NCI-H2227 (cell line): ENCODE results near the gene SNAP29.

ENCODE experiments used
- DNase-seq: peaks from one replicate; lab custom pipeline; 2025; ENCODE audit not compliant: unreplicated experiment; lab: John Stamatoyannopoulos, UW

The SNAP29 gene

GRCh38 chr22:20865875-20866445, 7.2 kb downstream of the SNAP29 start:
- DNase-seq = no peak

DNA sequence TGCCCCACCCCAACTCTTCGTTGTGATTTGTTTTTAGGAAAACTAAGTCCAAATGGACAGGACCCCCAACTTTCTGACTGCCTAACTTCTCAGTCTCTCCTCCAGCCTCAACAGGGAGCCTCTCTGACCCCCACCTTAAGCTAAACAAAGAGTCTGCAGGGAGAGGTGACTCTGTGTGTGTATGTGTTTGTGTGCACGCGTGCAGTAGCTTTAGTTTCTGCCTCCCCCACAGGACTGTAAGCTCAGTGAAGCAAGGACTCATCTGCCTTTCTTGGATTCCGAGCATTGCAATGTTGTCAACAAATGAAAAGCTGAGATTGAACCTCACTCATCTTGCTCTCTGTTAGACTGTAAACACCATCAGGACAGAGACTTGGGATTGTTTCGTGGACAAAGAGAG, 7.9 kb downstream of the SNAP29 start:
- no peak for DNase-seq

GRCh38 chr22:20867179-20868024, 8.6 kb downstream of the SNAP29 start:
- DNase-seq = no peak

DNA sequence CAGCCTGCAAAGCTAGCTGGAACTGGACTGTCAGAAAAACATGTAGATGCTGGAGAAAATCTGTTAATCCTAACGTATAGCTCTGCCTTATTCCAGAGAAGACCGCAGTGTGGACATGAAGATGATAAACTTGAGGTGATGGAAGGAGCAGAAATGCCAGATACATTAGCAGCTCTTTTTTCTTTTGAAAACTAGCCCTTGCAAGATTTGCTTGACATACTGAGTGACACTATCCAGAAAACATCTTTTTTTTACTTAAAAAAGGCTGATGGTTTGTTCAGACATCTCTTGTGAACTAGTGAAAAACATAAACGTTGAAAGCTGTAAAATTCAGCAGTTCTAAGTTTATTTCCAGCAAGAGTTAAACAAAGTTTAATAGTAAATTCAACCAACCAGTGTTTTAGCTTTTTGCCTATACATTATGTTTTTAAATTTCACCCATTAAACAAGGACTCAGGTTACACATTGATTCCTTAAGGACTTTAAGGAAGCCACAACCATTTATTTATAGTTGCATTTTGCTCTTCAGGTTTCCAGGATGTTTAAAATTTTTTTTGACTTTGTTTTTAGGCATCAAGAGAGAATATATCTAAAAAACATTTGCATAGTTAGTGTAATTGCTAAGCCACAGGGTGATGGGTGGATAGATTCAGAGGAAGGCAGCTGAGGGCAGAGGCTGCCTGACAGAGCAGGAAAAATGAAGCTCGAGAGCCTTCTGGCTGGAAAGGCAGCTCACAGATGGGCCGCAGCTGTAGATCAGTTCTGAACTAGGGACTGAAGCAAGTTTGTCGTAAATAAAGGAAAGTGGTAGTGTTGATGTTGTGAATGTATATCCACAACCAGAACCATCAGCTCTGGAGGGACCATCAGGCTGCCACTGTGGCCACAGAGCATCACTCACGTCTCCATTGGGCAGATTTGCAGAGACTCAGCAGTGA, 9.5 kb downstream of the SNAP29 start:
- DNase-seq = no peak

GRCh38 chr22:20869234-20869633, 10.4 kb downstream of the SNAP29 start:
- DNase-seq = no peak

GRCh38 chr22:20873214-20873613, 14.4 kb downstream of the SNAP29 start:
- no peak for DNase-seq

- no peak for DNase-seq
Observed at GRCh38 chr22:20875296-20875695, 16.5 kb downstream of the SNAP29 start.

DNA sequence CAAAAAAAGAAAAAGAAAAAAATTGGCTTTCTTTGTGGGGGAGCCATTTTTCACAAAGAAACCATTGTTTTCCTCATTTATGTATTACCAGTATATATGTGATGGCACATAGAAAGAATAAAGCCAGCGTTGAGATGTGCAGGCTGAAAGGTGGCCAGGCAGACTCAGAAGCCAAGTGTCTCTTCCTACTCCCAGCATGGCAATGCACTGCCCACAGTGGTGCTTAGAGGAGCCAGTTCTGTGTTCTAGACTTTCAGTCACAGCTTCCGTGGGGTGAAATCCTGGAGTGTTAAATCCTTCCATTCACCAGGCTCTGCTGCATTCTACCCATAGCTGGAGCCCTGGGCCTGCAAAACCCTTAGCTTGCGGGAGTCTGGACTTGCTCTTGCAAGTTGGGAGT, 18.9 kb downstream of the SNAP29 start:
- no peak for DNase-seq

GRCh38 chr22:20881231-20881630, 22.4 kb downstream of the SNAP29 start:
- DNase-seq = no peak

DNA sequence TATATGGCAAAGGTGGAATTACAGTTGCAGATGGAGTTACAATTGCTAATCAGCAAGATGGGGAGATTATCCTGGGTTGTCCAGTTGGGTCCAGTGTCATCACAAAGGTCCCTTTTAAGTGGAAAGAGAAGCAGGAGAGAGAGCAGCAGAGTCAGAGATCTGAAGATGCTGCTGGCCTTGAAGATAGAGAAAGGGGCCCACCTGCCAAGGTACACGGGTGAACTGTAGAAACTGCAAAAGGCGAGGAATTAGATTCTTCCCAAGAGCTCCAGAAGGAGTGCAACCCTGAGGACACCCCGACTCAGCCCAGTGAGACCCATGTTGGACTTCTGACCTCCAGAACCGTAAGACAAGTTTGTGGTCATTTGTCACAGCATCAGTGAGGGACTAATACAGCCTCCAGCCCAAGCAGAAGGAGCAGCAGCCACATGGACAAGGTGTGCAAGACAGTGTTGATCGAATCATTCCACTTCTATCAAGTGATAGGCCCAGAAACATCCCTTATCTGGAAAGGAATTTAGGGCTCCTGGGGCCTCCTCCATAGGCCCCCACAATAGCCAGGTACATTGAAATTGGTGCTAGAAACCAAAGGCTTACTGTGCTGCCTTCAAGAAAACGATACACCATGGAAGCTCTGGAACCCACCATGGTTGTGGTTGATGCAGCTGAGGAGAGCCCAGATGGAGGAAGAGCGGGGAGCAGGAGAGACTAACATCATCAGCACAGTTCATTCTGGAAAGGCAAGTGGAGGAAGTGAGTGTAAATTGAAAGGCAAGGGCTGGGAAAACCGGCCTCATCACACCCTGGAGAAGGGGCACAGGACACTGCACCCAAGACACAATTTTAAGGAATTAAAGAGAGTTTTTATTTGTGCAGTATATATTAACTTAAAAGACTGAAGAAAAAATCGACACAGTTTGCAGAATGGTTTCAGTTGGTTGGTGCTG, 23.3 kb downstream of the SNAP29 start:
- DNase-seq = no peak

DNA sequence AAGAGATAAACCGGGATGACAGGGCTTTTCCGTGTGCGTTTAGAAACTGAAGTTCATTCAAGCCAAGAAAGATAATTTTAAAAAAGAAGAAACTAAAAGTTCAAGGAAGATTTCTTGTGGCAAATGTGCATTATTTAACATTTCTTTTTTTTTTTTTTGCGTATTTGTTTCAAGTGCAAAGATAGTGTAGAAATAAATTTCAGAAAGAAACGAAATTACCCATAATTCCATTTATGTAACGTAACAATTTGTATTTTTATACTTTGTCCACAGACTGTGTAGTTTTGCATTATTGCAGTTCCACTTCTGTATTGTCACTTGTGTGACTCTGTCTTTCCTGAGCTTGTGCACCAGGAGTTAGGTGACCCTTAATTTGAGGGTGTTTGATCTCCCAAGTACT, 24.0 kb downstream of the SNAP29 start:
- DNase-seq = no peak

- no peak for DNase-seq
Observed at GRCh38 chr22:20884454-20884853, 25.6 kb downstream of the SNAP29 start.

DNA sequence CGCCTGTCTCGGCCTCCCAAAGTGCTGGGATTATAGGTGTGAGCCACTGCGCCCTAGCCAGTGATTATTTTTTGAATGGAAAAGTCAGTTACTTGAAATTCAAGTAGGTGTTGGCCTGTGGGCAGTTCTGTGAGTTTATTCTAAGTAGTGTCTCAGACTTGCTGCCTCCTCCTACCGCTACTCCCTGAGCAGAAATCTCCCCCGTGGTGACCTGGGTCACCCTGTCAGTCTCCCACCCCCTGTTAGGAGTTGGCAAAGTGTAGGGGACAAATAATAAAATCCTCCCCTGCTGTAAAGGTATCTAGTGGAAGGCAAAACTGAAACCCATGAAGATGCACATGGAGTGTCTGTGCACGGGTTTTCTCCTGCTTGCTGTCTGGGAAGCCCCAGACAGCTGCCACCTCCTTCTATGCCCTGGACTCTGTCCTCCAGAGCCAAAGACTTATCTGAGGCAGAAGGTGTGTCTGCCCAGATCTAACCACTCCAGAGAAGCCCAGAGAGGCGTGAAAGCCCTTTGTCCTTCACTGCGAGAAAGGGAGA, 26.3 kb downstream of the SNAP29 start:
- DNase-seq = no peak

- DNase-seq = peak; percentile 82
Observed at GRCh38 chr22:20885557-20886323, 26.9 kb downstream of the SNAP29 start.

DNA sequence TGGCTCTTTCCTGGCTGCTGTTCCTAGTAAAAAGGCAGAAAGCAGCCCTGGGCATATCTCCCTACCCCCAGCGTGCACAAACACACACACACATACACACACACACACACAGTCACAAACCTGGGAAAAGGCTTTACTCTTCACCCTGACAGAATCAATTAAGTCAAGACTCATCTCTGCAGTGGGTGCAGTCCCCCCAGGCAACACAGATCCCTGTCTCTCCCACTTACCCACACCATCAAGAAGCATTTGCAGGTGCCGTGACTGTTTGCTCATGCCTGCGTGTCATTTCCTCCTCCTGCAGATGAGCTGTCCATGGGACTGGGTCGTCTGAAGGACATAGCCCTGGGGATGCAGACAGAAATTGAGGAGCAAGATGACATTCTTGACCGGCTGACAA, 28.6 kb downstream of the SNAP29 start:
- no peak for DNase-seq

DNA sequence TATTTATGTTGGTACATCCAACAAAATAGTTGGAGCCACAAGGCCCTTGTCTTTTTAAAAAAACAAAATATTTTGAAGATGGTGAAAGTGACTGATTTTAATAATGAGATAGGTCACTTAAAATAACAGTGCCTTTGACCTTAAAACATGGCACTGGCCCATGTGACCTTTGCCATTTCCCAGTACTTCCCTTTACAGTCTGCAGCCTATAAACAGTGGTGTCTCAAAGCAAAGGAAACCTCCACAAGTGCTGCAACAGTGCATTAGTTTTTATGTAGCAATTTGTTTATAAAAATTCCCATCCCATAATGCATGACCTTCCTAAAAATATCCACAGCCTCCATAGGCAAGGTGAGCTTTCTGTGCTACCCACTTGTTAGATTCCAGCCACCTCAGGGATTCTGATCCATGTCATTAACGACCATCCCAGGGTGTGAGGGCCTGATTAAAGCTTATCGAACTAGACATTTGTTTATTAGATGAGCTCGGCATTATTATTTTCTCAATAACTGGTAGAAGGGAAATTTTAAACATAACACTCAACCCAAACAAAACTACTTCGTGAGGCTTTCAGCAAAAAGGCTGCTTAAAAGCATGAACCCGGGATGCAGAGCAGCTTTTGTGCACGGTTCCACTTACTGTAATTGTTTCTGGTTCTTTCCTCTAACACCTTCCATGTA, 30.4 kb downstream of the SNAP29 start:
- DNase-seq = no peak

GRCh38 chr22:20889904-20890540, 31.2 kb downstream of the SNAP29 start:
- DNase-seq = no peak

GRCh38 chr22:20890975-20891374, 32.2 kb downstream of the SNAP29 start:
- no peak for DNase-seq
